OCI-LY1 (cell line): ENCODE results near the gene MPPED1.

Experiments
- H2AFZ ChIP-seq: fragments of 200-600 bp; sonication (generic), shearing (Covaris generic); 2 replicates; pipeline ENCODE4 v1.6.0; 2014; ENCODE audit warnings: antibody characterized with exemption, mild to moderate bottlenecking, low read length
- H3F3A ChIP-seq: fragments of 200-600 bp; sonication (generic), shearing (Covaris generic); 2 replicates; pipeline ENCODE4 v1.6.0; 2014; ENCODE audit warnings: mild to moderate bottlenecking, antibody characterized with exemption, low read length, moderate library complexity; ENCODE audit not compliant: insufficient read depth
- H3K27ac ChIP-seq: fragments of 200-600 bp; sonication (generic); 2 replicates; pipeline ENCODE4 v1.5.1; 2014; ENCODE audit warnings: low read length, mixed run types, mild to moderate bottlenecking, low read depth; ENCODE audit not compliant: poor library complexity, severe bottlenecking
- H3K27me3 ChIP-seq: fragments of 200-600 bp; sonication (generic); 2 replicates; pipeline ENCODE4 v1.6.0; 2014; ENCODE audit warnings: antibody characterized with exemption, mild to moderate bottlenecking, low read length, moderate library complexity; ENCODE audit not compliant: insufficient read depth
- H3K36me3 ChIP-seq: fragments of 200-600 bp; sonication (generic); 2 replicates; pipeline ENCODE4 v1.6.1; 2014; ENCODE audit warnings: mild to moderate bottlenecking, antibody characterized with exemption, low read length, moderate library complexity, mixed read lengths; ENCODE audit not compliant: insufficient read depth
- H3K4me1 ChIP-seq: fragments of 200-600 bp; sonication (generic); 2 replicates; pipeline ENCODE4 v1.5.1; 2014; ENCODE audit warnings: mild to moderate bottlenecking, low read length, moderate library complexity; ENCODE audit not compliant: insufficient read depth, severe bottlenecking
- H3K4me2 ChIP-seq: fragments of 200-600 bp; sonication (generic), shearing (Covaris generic); 2 replicates; pipeline ENCODE4 v1.6.1; 2014; ENCODE audit warnings: low read length
- H3K4me3 ChIP-seq: fragments of 200-600 bp; sonication (generic); 2 replicates; pipeline ENCODE4 v1.5.1; 2014; ENCODE audit warnings: low read length, low read depth, mild to moderate bottlenecking, mixed read lengths; ENCODE audit not compliant: poor library complexity, severe bottlenecking
- H3K79me2 ChIP-seq: fragments of 200-600 bp; shearing (Covaris generic); 2 replicates; pipeline ENCODE4 v1.6.1; 2016; ENCODE audit warnings: mixed run types, low read length, mixed read lengths; ENCODE audit not compliant: insufficient read depth
- H3K9ac ChIP-seq: fragments of 200-600 bp; sonication (generic), shearing (Covaris generic); 2 replicates; pipeline ENCODE4 v1.6.1; 2014; ENCODE audit warnings: mild to moderate bottlenecking, low read length, mixed read lengths
- H3K9me2 ChIP-seq: fragments of 200-600 bp; sonication (generic), shearing (Covaris generic); 2 replicates; pipeline ENCODE4 v1.6.1; 2014; ENCODE audit warnings: low read depth, mild to moderate bottlenecking, low read length, mixed read lengths
- H3K9me3 ChIP-seq: fragments of 200-600 bp; shearing (Covaris generic); 2 replicates; pipeline ENCODE4 v1.6.1; 2014; ENCODE audit warnings: low read length, mixed read lengths
- H4K20me1 ChIP-seq: fragments of 200-600 bp; sonication (generic), shearing (Covaris generic); 2 replicates; pipeline ENCODE4 v1.6.0; 2016; ENCODE audit warnings: mild to moderate bottlenecking, low read length; ENCODE audit not compliant: insufficient read depth
- EZH2 ChIP-seq: fragments of 200-600 bp; sonication (generic), shearing (Covaris generic); IDR thresholded peaks from 2 replicates; pipeline ENCODE4 v1.8.0; 2017; ENCODE audit warnings: borderline replicate concordance, mixed run types, mild to moderate bottlenecking, antibody characterized with exemption, low read length, moderate library complexity, mixed read lengths
- TF ChIP-seq, protein P1 (sequence below): fragments of 200-600 bp; sonication (generic), shearing (Covaris generic); IDR thresholded peaks from 2 replicates; pipeline ENCODE4 v1.5.1; 2017; ENCODE audit warnings: mild to moderate bottlenecking, antibody characterized with exemption, low read length, moderate library complexity, mixed read lengths

Gene MPPED1

DNA sequence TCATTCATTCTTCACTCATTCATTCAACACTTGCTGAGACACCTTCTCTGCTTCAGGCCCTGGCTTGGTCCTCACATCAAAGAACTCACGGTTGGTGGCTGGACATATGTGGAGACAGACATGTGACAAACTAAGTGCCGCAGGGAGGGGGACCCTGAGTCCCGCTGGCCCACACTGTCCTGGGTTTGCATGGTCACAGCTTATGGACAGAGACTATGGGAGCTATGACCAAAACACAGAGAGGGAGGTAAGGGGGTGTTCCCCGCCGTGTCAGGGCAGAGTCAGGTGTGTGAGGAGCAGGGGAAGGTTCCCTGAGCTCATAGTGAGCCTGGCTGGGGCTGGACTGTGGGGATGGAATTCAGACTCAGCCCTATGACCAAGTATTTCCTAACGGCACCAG, 123.1 kb downstream of the MPPED1 start:
- H3K27ac ChIP-seq, result no peak overlapping the region

DNA sequence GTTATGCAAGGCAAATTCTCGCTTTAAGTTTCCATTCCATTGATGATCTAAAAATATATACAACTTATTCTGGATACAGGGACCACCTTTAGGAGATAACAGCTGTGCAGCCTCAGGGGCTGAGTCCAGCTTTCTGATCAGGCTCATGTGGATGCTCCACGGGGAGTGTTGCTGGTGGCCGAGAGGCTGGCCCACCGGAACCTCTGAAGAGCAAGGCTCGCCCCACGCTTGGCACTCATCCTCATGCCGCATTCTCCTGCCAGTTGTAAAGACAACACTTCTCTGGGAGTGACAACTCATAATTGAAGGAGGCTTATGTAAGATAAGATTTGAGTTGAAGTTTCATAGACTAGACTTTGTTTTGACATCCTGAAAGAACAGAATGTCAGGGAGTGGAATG, 123.5 kb downstream of the MPPED1 start:
- Histone ChIP-seq H3K4me1 (no peaks in the 10 kb centered on the region), H3K4me2 (no peak overlapping the region), H3K27me3 (no peaks in the 10 kb centered on the region), H3K9ac (no peak overlapping the region), H3K79me2 (no peaks in the 10 kb centered on the region), H2AFZ (no peak overlapping the region), H3F3A (no peaks in the 10 kb centered on the region), H4K20me1 (no peaks in the 10 kb centered on the region), H3K27ac (no peak overlapping the region), H3K9me3 (no peaks in the 10 kb centered on the region), H3K36me3 (no peaks in the 10 kb centered on the region), H3K4me3 (no peak overlapping the region), H3K9me2 (no peaks in the 10 kb centered on the region)
- TF ChIP-seq, protein P1, sequence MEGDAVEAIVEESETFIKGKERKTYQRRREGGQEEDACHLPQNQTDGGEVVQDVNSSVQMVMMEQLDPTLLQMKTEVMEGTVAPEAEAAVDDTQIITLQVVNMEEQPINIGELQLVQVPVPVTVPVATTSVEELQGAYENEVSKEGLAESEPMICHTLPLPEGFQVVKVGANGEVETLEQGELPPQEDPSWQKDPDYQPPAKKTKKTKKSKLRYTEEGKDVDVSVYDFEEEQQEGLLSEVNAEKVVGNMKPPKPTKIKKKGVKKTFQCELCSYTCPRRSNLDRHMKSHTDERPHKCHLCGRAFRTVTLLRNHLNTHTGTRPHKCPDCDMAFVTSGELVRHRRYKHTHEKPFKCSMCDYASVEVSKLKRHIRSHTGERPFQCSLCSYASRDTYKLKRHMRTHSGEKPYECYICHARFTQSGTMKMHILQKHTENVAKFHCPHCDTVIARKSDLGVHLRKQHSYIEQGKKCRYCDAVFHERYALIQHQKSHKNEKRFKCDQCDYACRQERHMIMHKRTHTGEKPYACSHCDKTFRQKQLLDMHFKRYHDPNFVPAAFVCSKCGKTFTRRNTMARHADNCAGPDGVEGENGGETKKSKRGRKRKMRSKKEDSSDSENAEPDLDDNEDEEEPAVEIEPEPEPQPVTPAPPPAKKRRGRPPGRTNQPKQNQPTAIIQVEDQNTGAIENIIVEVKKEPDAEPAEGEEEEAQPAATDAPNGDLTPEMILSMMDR, result no peak
- no peak for TF ChIP-seq EZH2

More for the DNA sequence above, 123.1 kb downstream of the MPPED1 start:
- H3K27me3 ChIP-seq, result no peaks in the 10 kb centered on the region
- H3K79me2 ChIP-seq, result no peaks in the 10 kb centered on the region
- H3F3A ChIP-seq, result no peaks in the 10 kb centered on the region
- H4K20me1 ChIP-seq, result no peaks in the 10 kb centered on the region
- H3K4me1 ChIP-seq, result no peaks in the 10 kb centered on the region
- no peak for TF ChIP-seq EZH2
- TF ChIP-seq, protein P1, result no peak
- H3K9me2 ChIP-seq, result no peaks in the 10 kb centered on the region
- no peak overlapping the region for H3K9ac ChIP-seq
- H3K9me3 ChIP-seq, result no peaks in the 10 kb centered on the region
- H2AFZ ChIP-seq, result no peak overlapping the region
- H3K4me2 ChIP-seq, result no peak overlapping the region
- no peak overlapping the region for H3K4me3 ChIP-seq
- H3K36me3 ChIP-seq, result no peaks in the 10 kb centered on the region

DNA sequence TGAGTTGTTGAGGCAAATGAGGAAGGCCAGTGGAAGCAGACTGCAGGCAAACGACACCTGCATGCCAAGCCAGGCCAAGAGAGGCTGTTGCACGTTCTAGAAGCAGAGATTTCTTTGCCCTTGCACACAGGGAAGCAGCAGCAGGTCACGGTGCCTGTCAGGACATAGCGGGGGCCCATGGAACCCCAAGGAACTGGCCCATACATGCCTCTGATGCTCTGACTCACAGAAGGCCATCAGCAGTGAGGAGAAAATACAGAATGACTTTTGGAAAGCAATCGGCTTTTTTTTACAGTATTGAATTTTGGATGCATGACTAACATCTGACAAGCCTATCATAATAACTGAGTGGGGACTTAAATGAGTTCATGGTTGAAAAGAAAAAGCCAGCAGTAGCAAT, 123.9 kb downstream of the MPPED1 start:
- Histone ChIP-seq H3K9me2 (no peaks in the 10 kb centered on the region), H3K4me3 (no peak overlapping the region), H3K9me3 (no peaks in the 10 kb centered on the region), H3K36me3 (no peaks in the 10 kb centered on the region), H3K79me2 (no peaks in the 10 kb centered on the region), H4K20me1 (no peaks in the 10 kb centered on the region), H3K27me3 (no peaks in the 10 kb centered on the region), H3F3A (no peaks in the 10 kb centered on the region), H3K4me1 (no peaks in the 10 kb centered on the region), H3K27ac (no peak overlapping the region), H3K4me2 (no peak overlapping the region), H2AFZ (no peak overlapping the region), H3K9ac (no peak overlapping the region)
- TF ChIP-seq EZH2, result no peak
- TF ChIP-seq, protein P1, result no peak
